ENCODE measurements around the gene APPL2. TPM values are rescaled to one million over a fixed set of nuclear protein-coding genes. Genes with fewer than 3 reads are reported as not detected.
"Not testable (repeated sequence)": the region's sequence is repeated elsewhere in the genome, so short reads cannot be mapped to it uniquely, and the experiment has no call there.

The APPL2 gene
- total RNA-seq, 1 experiment from 2014 or later, result 35.5 TPM

GRCh38 chr12:105253866-105254513 lies 18.0 kb upstream of the APPL2 start:
- no peak for TF ChIP-seq CTCF (IDR thresholded peaks at IDR 0.05; ENCODE audit: unreplicated experiment)
- POLR2A ChIA-PET, result interaction anchor here (0.7 to 2.6 kb wide), 6 partner anchors 14 to 40 kb away, joined by 3 to 42 read pairs (median 3); partner anchors contain the start of gene APPL2
- peak overlapping the region; percentile 9 for H3K4me3 Mint-ChIP-seq (ENCODE audit: unreplicated experiment)
- H3K27ac Mint-ChIP-seq (ENCODE audit: low read depth, unreplicated experiment), result peak overlapping the region; percentile 72
- no peaks in the 10 kb centered on the region for H3K27me3 Mint-ChIP-seq (ENCODE audit: insufficient read depth, unreplicated experiment)
- intact Hi-C loops (cut with micrococcal nuclease), result no loop called here
- CTCF ChIA-PET, result interaction anchor here (0.6 to 1.0 kb wide), 2 partner anchors 50 to 56 kb away, joined by 3 read pairs; no protein-coding TSS in a partner anchor
- BruUV-seq (replicated peaks), result no TSS peak
- peaks cover 51% of the 10 kb centered on the region for H3K4me1 Mint-ChIP-seq (ENCODE audit: insufficient read depth, unreplicated experiment)
- peak; percentile 75 for DNase-seq (ENCODE audit: unreplicated experiment)
- peaks cover 2% of the 10 kb centered on the region for H3K36me3 Mint-ChIP-seq (ENCODE audit: insufficient read depth, unreplicated experiment)
- H3K9me3 Mint-ChIP-seq (ENCODE audit: unreplicated experiment), result no peaks in the 10 kb centered on the region

DNA sequence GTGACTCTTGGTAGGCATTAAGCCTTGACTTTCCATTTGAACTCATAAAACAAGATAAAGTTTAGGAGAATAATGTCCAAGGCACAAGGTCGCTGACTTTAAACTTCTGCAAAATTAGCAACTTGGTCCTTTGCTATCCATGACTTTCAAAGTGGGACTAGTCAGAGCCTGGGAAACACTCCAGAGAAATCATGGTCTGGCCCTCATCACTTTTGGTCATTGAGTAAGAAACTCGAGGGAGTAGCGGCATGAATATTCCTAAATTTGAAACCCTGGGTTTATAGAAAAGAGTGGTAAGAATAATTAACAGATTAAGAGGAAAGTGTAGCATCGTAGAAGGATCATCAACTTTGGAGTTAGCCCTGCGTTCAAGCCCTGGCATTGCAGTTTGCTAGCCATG lies 16.9 kb upstream of the APPL2 start:
- H3K27me3 Mint-ChIP-seq (ENCODE audit: insufficient read depth, unreplicated experiment), result no peaks in the 10 kb centered on the region
- no peaks in the 10 kb centered on the region for H3K36me3 Mint-ChIP-seq (ENCODE audit: insufficient read depth, unreplicated experiment)
- peak overlapping the region; percentile 72 for H3K27ac Mint-ChIP-seq (ENCODE audit: low read depth, unreplicated experiment)
- no peak for DNase-seq (ENCODE audit: unreplicated experiment)
- POLR2A ChIA-PET, result interaction anchor here (1.3 to 2.6 kb wide), 2 partner anchors 18 to 78 kb away, joined by 3 to 42 read pairs; partner anchors contain the start of gene APPL2
- no peak for TF ChIP-seq CTCF (IDR thresholded peaks at IDR 0.05; ENCODE audit: unreplicated experiment)
- H3K4me1 Mint-ChIP-seq (ENCODE audit: insufficient read depth, unreplicated experiment), result peaks cover 51% of the 10 kb centered on the region
- intact Hi-C loops (cut with micrococcal nuclease), result no loop called here
- no TSS peak for BruUV-seq (replicated peaks)
- H3K4me3 Mint-ChIP-seq (ENCODE audit: unreplicated experiment), result no peak overlapping the region
- no peaks in the 10 kb centered on the region for H3K9me3 Mint-ChIP-seq (ENCODE audit: unreplicated experiment)
- CTCF ChIA-PET, result interaction anchor here (0.6 to 0.7 kb wide), 2 partner anchors 177 to 898 kb away, joined by 3 to 6 read pairs; no protein-coding TSS in a partner anchor

DNA sequence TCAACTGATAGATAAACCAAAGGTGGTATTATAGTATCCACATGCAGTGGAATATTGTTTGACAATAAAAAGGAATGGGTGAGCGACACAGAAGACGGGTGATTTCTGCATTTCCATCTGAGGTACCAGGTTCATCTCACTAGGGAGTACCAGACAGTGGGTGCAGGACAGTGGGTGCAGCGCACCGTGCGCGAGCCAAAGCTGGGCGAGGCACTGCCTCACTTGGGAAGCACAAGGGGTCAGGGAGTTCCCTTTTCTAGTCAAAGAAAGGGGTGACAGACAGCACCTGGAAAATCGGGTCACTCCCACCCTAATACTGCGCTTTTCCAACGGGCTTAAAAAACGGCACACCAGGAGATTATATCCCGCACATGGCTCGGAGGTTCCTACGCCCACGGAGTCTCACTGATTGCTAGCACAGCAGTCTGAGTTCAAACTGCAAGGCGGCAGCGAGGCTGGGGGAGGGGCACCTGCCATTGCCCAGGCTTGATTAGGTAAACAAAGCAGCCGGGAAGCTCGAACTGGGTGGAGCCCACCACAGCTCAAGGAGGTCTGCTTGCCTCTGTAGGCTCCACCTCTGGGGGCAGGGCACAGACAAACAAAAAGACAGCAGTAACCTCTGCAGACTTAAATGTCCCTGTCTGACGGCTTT lies 9.9 kb upstream of the APPL2 start:
- BruUV-seq (replicated peaks); H3K4me3 Mint-ChIP-seq (ENCODE audit: unreplicated experiment); H3K4me1 Mint-ChIP-seq (ENCODE audit: insufficient read depth, unreplicated experiment); POLR2A ChIA-PET; H3K9me3 Mint-ChIP-seq (ENCODE audit: unreplicated experiment); H3K27me3 Mint-ChIP-seq (ENCODE audit: insufficient read depth, unreplicated experiment); CTCF ChIA-PET; H3K27ac Mint-ChIP-seq (ENCODE audit: low read depth, unreplicated experiment); DNase-seq (ENCODE audit: unreplicated experiment); H3K36me3 Mint-ChIP-seq (ENCODE audit: insufficient read depth, unreplicated experiment); intact Hi-C loops (cut with micrococcal nuclease): not testable (repeated sequence)

- BruUV-seq (replicated peaks), result no TSS peak
- Mint-ChIP-seq H3K9me3 (ENCODE audit: unreplicated experiment) (no peaks in the 10 kb centered on the region), H3K36me3 (ENCODE audit: insufficient read depth, unreplicated experiment) (no peaks in the 10 kb centered on the region), H3K4me3 (ENCODE audit: unreplicated experiment) (no peak overlapping the region), H3K4me1 (ENCODE audit: insufficient read depth, unreplicated experiment) (no peaks in the 10 kb centered on the region), H3K27ac (ENCODE audit: low read depth, unreplicated experiment) (no peak overlapping the region), H3K27me3 (ENCODE audit: insufficient read depth, unreplicated experiment) (no peaks in the 10 kb centered on the region)
- intact Hi-C loops (cut with micrococcal nuclease), result no loop called here
- ChIA-PET POLR2A (interaction anchor here (0.5 kb wide), 1 partner anchor 138 kb away, joined by 4 read pairs; the partner anchor contains the start of gene WASHC4), CTCF (no interaction called here)
- no peak for DNase-seq (ENCODE audit: unreplicated experiment)
- no peak for TF ChIP-seq CTCF (IDR thresholded peaks at IDR 0.05; ENCODE audit: unreplicated experiment)
Measured at GRCh38 chr12:105245291-105245690, 9.3 kb upstream of the APPL2 start.
